Measurements from ENCODE around the gene DLG2.
"Not testable (repeated sequence)": the region's sequence is repeated elsewhere in the genome, so short reads cannot be mapped to it uniquely, and the experiment has no call there.

The DLG2 gene

GRCh38 chr11:85027346-85027745 lies 599.8 kb downstream of the DLG2 start:
- no peak for DNase-seq (ENCODE audit: low read depth in 2 of 2)

- DNase-seq (ENCODE audit: low read depth in 2 of 2) = no peak
These were observed 606.1 kb downstream of the DLG2 start for GRCh38 chr11:85021058-85021457.

GRCh38 chr11:84993386-84993785 lies 633.8 kb downstream of the DLG2 start:
- no peak for DNase-seq (ENCODE audit: low read depth in 2 of 2)

- no peak for DNase-seq (ENCODE audit: low read depth in 2 of 2)
These were observed 637.0 kb downstream of the DLG2 start for GRCh38 chr11:84990141-84990540.

- DNase-seq (ENCODE audit: low read depth in 2 of 2) = not testable (repeated sequence)
These were observed 639.4 kb downstream of the DLG2 start for GRCh38 chr11:84987686-84988187.

GRCh38 chr11:84981301-84981700 lies 645.8 kb downstream of the DLG2 start:
- DNase-seq (ENCODE audit: low read depth in 2 of 2) = no peak

- no peak for DNase-seq (ENCODE audit: low read depth in 2 of 2)
These were observed 658.0 kb downstream of the DLG2 start for GRCh38 chr11:84969103-84969502.

- no peak for DNase-seq (ENCODE audit: low read depth in 2 of 2)
These were observed 661.7 kb downstream of the DLG2 start for GRCh38 chr11:84965484-84965883.

GRCh38 chr11:84963240-84963639 lies 663.9 kb downstream of the DLG2 start:
- no peak for DNase-seq (ENCODE audit: low read depth in 2 of 2)

- no peak for DNase-seq (ENCODE audit: low read depth in 2 of 2)
These were observed 665.1 kb downstream of the DLG2 start for GRCh38 chr11:84962018-84962417.

- DNase-seq (ENCODE audit: low read depth in 2 of 2) = no peak
These were observed 668.8 kb downstream of the DLG2 start for GRCh38 chr11:84958295-84958694.

GRCh38 chr11:84950569-84951270 lies 676.4 kb downstream of the DLG2 start:
- no peak for DNase-seq (ENCODE audit: low read depth in 2 of 2)

GRCh38 chr11:84947970-84948580 lies 679.1 kb downstream of the DLG2 start:
- DNase-seq (ENCODE audit: low read depth in 2 of 2) = no peak

- no peak for DNase-seq (ENCODE audit: low read depth in 2 of 2)
These were observed 680.1 kb downstream of the DLG2 start for GRCh38 chr11:84947070-84947469.

GRCh38 chr11:84930863-84931262 lies 696.3 kb downstream of the DLG2 start:
- DNase-seq (ENCODE audit: low read depth in 2 of 2) = no peak

- DNase-seq (ENCODE audit: low read depth in 2 of 2) = no peak
These were observed 697.4 kb downstream of the DLG2 start for GRCh38 chr11:84929738-84930137.

GRCh38 chr11:84924154-84924692 lies 702.9 kb downstream of the DLG2 start:
- DNase-seq (ENCODE audit: low read depth in 2 of 2) = no peak

- no peak for DNase-seq (ENCODE audit: low read depth in 2 of 2)
These were observed 703.7 kb downstream of the DLG2 start for GRCh38 chr11:84923489-84923888.

GRCh38 chr11:84922836-84923235 lies 704.3 kb downstream of the DLG2 start:
- DNase-seq (ENCODE audit: low read depth in 2 of 2) = no peak

GRCh38 chr11:84922212-84922805 lies 704.8 kb downstream of the DLG2 start:
- DNase-seq (ENCODE audit: low read depth in 2 of 2) = no peak

GRCh38 chr11:84914511-84914910 lies 712.6 kb downstream of the DLG2 start:
- no peak for DNase-seq (ENCODE audit: low read depth in 2 of 2)

- DNase-seq (ENCODE audit: low read depth in 2 of 2) = no peak
These were observed 717.4 kb downstream of the DLG2 start for GRCh38 chr11:84909740-84910139.

- DNase-seq (ENCODE audit: low read depth in 2 of 2) = no peak
These were observed 720.1 kb downstream of the DLG2 start for GRCh38 chr11:84906995-84907394.

All from activated CD4-positive, alpha-beta T cell treated with anti-CD3 and anti-CD28 coated beads for 24 hours (primary cell).